Activated T-cell treated with anti-CD3 and anti-CD28 coated beads, Interleukin-2, amount 50 U/mL, for 4 hours (primary cell): ENCODE data around the gene INTS14. TPM values are rescaled to one million over a fixed set of nuclear protein-coding genes. Genes with fewer than 3 reads are reported as not detected.
"Not testable (repeated sequence)": the region's sequence is repeated elsewhere in the genome, so short reads cannot be mapped to it uniquely, and the experiment has no call there.

ENCODE experiments used
- ATAC-seq, 2 donors: fragments of 200-7000 bp; cut with Tn5 transposase; one replicate each; pipeline ENCODE4 v1.10.0; 2021
- DNase-seq: peaks from one replicate; pipeline ENCODE4 v3.0.0-alpha.2; 2020
- H3K27me3 Mint-ChIP-seq: one replicate; pipeline ENCODE4 v1.8.0; 2021; ENCODE audit warnings: low read depth, mixed read lengths
- H3K36me3 Mint-ChIP-seq: one replicate; pipeline ENCODE4 v1.8.0; 2022; ENCODE audit warnings: mixed read lengths; ENCODE audit not compliant: insufficient read depth
- H3K4me1 Mint-ChIP-seq: one replicate; pipeline ENCODE4 v1.8.0; 2021; ENCODE audit warnings: low read depth, mixed read lengths
- H3K4me3 Mint-ChIP-seq: one replicate; pipeline ENCODE4 v1.8.0; 2021; ENCODE audit warnings: mild to moderate bottlenecking, moderate library complexity, mixed read lengths
- H3K9me3 Mint-ChIP-seq: one replicate; pipeline ENCODE4 v1.8.0; 2021; ENCODE audit warnings: mixed read lengths
- total RNA-seq, 3 donors: library from RNA; stranded (reverse); gene quantifications; one replicate each; pipeline ENCODE4 v1.2.1, GENCODE V29; 2021

Gene INTS14
- total RNA-seq, 3 donors from 2014 or later: 58.1 to 65.6 (median 64.4) TPM

DNA sequence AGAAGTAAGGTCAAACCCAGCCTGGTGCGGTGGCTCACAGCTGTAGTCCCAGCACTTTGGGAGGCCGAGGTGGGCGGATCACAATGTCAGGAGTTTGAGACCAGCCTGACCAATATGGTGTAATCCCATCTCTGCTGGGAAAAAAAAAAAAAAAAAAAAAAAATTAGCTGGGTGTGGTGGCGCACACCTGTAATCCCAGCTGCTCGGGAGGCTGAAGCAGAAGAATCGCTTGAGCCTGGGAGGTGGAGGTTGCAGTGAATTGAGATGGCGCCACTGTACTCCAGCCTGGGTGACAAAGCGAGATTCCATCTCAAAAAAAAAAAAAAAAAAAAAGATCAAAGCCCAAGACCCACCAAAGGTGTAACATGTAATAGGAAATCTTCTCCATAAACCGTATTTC lies 61.6 kb downstream of the INTS14 start:
- not testable (repeated sequence) for DNase-seq, H3K9me3 Mint-ChIP-seq, H3K36me3 Mint-ChIP-seq, H3K27me3 Mint-ChIP-seq, ATAC-seq, H3K4me3 Mint-ChIP-seq
- H3K4me1 Mint-ChIP-seq: peaks cover 12% of the 10 kb centered on the region

DNA sequence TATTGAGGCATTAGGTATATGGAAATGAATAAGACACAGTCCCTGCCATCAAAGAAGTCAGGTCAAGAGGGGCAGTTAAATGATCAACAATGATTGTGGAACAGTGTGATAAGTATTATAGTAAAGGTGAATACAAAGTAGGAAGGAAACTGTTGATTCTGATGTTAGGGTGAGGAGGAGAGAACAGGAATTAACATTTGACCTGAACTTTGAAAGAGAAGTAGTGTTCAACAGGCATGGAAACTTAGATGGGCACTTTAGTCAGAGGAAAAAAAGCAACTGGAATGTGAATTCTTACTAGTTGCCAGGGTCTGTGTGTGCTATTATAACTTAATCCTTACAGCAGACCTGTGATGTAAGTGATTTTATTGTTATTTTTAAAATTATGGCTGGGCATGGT lies 63.1 kb downstream of the INTS14 start:
- no peaks in the 10 kb centered on the region for H3K36me3 Mint-ChIP-seq
- DNase-seq: no peak
- H3K27me3 Mint-ChIP-seq: no peaks in the 10 kb centered on the region
- H3K9me3 Mint-ChIP-seq: no peaks in the 10 kb centered on the region
- ATAC-seq: no peak
- H3K4me3 Mint-ChIP-seq: no peak overlapping the region
- peaks cover 12% of the 10 kb centered on the region for H3K4me1 Mint-ChIP-seq

DNA sequence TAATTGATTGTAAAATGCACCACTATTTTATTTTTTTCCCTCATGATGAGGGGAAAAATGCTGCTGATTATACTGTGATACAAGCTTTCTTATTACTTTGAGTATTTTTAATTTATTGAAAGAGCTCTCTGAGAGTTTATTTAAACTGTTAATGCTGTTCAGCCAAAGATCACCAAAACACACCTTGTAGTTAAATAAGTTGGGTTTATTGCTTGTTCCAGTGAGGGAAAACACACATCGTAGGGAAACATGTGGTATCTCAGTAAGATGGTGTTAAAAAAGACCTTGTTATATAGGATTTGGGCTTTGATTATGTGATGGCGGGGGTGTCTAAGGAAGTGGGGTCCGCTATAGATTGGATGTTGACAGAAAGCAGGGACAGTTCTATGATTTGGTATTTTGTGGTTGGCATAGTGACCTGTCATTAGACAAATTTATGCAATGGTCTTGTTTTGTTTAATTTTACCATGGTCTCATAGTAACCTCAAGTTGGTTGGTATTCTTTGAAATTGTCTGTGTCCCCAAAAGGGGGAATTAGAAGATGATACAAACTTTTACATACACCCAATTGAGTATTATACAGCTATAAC lies 69.6 kb downstream of the INTS14 start:
- DNase-seq (no peak), ATAC-seq (no peak)
- Mint-ChIP-seq H3K9me3 (no peaks in the 10 kb centered on the region), H3K4me1 (peaks cover 22% of the 10 kb centered on the region), H3K27me3 (no peaks in the 10 kb centered on the region), H3K36me3 (peaks cover 5% of the 10 kb centered on the region), H3K4me3 (no peak overlapping the region)

DNA sequence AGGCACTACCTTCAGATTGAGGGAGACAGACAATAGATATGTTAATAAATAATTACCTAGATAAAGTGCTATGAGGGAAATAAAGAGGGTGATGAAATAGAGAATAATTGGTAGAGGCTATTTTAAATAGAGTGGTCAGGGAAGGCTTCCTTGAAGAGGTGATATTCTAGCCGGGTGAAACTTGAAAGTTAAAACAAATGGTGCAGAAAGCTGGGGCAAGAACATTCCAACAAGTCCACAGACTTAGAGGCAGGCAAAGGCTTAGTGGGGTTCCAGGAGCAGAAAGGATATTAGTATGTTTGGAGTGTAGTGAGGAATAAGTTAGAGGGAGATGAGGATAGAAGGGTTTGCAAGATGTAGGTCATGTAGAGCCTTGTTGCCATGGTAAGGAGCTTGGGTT lies 70.6 kb downstream of the INTS14 start:
- Mint-ChIP-seq H3K27me3 (no peaks in the 10 kb centered on the region), H3K4me3 (no peak overlapping the region), H3K4me1 (peaks cover 22% of the 10 kb centered on the region), H3K9me3 (no peaks in the 10 kb centered on the region), H3K36me3 (peaks cover 5% of the 10 kb centered on the region)
- DNase-seq (no peak), ATAC-seq (no peak)

DNA sequence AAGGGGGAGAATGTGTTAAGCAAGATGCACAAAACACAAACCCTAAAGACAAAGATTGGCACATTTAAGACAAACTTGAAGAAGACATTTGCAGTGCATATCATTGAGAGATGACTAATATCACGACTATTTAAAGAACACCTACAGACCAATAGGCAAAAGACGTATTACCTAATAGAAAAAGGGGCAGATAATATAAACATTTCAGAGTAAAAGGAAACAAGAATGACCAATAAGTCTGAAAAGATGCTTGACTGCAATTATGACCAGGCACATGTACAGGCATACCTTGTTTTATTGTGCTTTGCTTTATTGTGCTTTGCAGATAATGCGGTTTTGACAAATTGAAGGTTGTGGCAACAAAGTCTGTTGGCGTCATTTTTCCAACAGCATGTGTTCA lies 75.7 kb downstream of the INTS14 start:
- Mint-ChIP-seq H3K9me3 (no peaks in the 10 kb centered on the region), H3K4me1 (peaks cover 40% of the 10 kb centered on the region), H3K4me3 (no peak overlapping the region), H3K36me3 (peaks cover 9% of the 10 kb centered on the region), H3K27me3 (no peaks in the 10 kb centered on the region)
- no peak for DNase-seq
- ATAC-seq: no peak

DNA sequence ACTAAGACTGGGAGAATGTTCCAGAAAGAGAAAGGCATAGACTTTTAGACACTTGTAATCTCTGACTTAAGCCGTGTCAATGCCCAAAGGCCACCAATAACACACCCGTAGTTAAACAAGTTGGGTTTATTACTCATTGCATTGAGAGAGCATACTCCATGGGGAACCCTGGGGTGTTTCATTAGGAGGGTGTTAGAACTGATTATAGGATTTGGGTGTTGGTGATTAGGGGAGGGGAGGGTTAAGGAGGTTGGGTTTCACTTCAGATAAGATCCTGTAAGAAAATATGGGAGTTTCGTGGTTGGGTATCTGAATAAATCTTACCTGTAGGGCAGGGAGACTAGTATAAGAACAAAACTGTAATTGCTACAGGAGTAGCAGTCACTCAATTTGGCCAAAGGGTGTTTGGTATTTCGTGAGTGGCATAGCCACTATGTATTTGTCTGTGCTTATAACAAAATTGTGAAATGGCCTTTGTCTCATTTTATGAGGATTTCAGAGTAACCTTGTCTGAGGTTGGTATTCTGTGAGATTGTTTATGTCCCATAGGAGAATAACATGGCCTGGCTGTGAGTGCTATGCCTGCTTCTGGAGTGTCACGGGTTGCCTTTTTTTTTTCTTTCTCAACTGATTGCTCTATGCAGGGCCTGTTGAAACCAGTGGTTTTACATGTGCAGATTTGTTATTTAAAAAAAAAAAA lies 77.7 kb downstream of the INTS14 start:
- no peak for DNase-seq
- Mint-ChIP-seq H3K27me3 (no peaks in the 10 kb centered on the region), H3K9me3 (no peaks in the 10 kb centered on the region), H3K4me3 (no peak overlapping the region), H3K4me1 (peaks cover 36% of the 10 kb centered on the region), H3K36me3 (peaks cover 8% of the 10 kb centered on the region)
- no peak for ATAC-seq

DNA sequence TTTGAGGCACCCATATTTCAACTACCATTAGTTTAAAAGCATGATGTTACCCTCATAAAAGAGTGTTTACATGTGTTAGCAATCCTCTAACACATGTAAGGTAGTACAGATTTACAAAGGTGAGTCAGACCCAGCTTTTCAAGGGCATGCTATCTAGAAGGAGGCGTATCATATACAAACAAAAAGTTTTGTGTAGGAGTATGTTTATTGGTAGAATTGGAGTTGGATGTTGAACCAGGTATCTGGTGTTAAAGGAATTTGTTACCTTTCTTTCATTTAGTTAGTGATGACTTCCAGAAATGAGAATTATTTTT lies 78.2 kb downstream of the INTS14 start:
- Mint-ChIP-seq H3K36me3 (peaks cover 5% of the 10 kb centered on the region), H3K4me3 (no peak overlapping the region)

DNA sequence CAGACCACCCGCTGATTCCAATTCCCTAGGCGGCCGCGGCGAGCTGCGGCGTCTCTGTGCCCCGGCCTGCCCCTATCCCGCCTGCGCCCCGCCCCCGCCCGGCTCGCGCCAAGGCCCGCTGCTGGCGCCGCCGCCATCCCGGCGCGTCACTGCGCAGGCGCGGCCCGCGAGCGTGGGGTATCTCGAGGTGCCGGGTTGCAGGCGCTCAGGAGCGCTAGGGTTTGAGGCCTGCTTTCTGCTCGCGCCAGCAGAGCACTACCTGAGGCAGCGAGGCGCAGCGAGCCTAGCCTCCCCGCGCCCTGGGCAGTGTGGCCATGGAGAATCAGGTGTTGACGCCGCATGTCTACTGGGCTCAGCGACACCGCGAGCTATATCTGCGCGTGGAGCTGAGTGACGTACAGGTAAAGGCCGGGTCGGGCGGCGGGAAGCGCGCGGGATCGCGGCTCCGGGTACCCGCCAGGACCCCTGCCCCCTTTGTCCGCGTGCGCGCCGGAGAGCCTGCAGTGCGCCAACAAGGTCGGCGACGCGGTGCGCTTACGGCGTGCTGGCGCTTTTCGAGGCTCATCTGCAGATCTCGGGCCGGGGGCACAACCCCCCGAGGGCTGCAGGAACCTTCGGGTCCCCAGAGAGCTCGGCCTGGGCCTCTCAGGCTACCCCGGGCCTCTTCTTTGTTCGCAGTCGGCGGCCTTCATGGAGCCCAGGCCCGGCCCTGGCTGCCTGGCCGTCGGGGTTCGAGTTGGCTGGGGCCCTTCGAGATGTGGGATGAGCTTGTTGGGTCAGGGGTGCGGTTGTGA lies 80.4 kb downstream of the INTS14 start, which contains the start of gene HACD3:
HACD3 (plus strand) TSS at position 146 of the 794 bp plus-strand sequence; CDS start at position 315, 169 bp downstream.
- peak within 1 kb of the TSS; percentile 76 for H3K4me3 Mint-ChIP-seq
- peaks cover 33% of the 10 kb centered on the region for H3K4me1 Mint-ChIP-seq
- H3K36me3 Mint-ChIP-seq: peaks cover 5% of the 10 kb centered on the region

More for the DNA sequence above, 78.2 kb downstream of the INTS14 start:
- no peak for ATAC-seq
- Mint-ChIP-seq H3K9me3 (no peaks in the 10 kb centered on the region), H3K4me1 (peaks cover 33% of the 10 kb centered on the region), H3K27me3 (no peaks in the 10 kb centered on the region)
- no peak for DNase-seq

DNA sequence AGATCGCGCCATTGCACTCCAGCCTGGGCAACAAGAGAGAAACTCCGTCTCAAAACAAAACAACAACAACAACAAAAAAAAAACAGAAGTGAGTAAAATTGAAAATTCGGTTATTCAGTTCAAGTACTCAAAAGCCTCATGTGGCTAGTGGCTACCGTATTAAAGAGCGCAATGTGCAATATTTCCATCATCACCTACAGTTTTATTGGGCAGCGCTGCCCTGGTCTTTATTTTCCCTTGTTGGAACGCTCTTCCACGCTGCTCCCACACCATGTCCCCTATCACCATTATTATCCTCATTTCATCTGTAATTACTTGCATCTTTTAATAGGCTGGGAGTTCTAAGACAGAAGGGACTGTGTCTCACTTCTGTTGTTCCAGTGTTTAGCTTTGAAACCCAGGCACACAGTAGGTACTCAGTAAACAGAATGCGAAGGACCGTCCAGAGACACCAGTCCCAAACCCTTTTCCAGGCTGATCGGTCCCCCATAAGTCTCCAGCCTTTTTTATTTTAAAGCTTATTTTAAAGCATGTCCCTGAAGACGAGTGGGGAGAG lies 81.1 kb downstream of the INTS14 start:
- no peak for ATAC-seq
- peaks cover 3% of the 10 kb centered on the region for H3K36me3 Mint-ChIP-seq

More for the DNA sequence above, 80.4 kb downstream of the INTS14 start, which contains the start of gene HACD3:
- peak; percentile 90 for DNase-seq
- ATAC-seq: peak; percentile 97 to 98
- no peaks in the 10 kb centered on the region for H3K27me3 Mint-ChIP-seq
- H3K9me3 Mint-ChIP-seq: no peaks in the 10 kb centered on the region

More for the DNA sequence above, 81.1 kb downstream of the INTS14 start:
- Mint-ChIP-seq H3K4me1 (peaks cover 31% of the 10 kb centered on the region), H3K27me3 (no peaks in the 10 kb centered on the region), H3K4me3 (peak overlapping the region; percentile 76), H3K9me3 (no peaks in the 10 kb centered on the region)
- DNase-seq: no peak

Other genes starting within 250 kb of the INTS14 start
- gene IGDCC3, start 233.1 kb downstream of the INTS14 start, total RNA-seq: under 1 TPM in 1 of 3 donors, not detected in 2; 0.10 TPM
- gene IGDCC4, start 188.2 kb downstream of the INTS14 start, total RNA-seq: under 1 TPM; 0.66 to 0.98 (median 0.95) TPM
- gene DPP8, start 93.4 kb downstream of the INTS14 start, total RNA-seq: 10 to 100 TPM; 27.4 to 30.3 (median 29.0) TPM
- gene HACD3, start 80.7 kb downstream of the INTS14 start, total RNA-seq: 10 to 100 TPM; 44.0 to 53.9 (median 45.9) TPM
- gene SLC24A1, start 10.8 kb upstream of the INTS14 start, total RNA-seq: 1 to 10 TPM; 3.2 to 3.4 (median 3.3) TPM
- 10 to 100 TPM; 24.2 to 26.0 (median 25.0) TPM for gene DENND4A, start 181.2 kb upstream of the INTS14 start, total RNA-seq